NOMO-1 treated with dmso at 0.1 percent for 144 hours (cell line): ENCODE results near the gene SHISAL1.

Source experiments
- DNase-seq: peaks from one replicate; lab custom pipeline; 2025; ENCODE audit not compliant: unreplicated experiment; lab: John Stamatoyannopoulos, UW

Gene SHISAL1

DNA sequence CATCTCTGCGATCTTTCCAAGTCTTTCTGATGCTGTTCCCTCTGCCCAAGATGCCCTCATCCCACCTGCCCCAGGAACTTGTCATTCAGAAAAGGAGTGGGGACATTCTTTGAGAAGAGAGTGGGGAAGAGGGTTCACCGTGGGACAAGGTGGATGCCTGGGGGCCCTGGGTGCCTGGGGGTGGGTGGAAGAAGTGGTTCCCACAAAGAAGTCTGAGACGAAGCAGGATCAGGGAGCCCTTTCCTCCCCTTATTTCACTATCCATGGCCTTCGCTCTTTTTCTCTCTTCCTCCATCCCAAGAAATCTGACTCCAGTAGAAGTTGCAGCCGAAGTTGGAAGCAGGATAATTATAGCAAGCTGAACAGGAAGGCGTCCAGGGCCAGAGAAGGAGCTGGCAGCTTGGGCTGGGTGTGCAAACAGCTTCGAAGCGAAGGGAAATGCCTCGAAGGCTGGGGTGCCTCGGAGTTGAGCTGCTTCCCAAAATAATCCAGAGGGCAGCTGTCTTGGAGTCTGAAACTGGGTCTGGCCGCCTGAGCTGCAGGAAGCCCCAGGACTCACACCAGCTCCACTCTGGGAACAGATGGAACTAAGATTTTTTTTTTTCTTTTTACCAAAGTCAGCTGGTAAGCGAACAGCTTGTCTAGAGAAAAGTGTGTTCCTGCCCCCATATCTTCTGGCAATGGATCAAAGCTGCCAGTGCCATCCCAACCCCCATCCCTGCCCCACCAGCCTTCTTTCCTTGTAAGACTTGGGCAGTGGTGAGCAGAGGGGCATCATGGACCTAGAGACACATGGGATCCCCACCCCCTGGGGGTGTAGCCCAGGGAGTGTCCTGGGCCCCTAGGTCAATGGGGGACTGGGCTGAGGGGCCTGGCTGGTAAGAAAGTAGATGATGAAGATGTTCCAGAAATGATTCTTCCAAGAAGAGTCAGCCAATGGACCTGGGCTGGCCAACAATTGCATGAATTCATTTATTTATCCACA, 100.5 kb downstream of the SHISAL1 start:
- DNase-seq = no peak

DNA sequence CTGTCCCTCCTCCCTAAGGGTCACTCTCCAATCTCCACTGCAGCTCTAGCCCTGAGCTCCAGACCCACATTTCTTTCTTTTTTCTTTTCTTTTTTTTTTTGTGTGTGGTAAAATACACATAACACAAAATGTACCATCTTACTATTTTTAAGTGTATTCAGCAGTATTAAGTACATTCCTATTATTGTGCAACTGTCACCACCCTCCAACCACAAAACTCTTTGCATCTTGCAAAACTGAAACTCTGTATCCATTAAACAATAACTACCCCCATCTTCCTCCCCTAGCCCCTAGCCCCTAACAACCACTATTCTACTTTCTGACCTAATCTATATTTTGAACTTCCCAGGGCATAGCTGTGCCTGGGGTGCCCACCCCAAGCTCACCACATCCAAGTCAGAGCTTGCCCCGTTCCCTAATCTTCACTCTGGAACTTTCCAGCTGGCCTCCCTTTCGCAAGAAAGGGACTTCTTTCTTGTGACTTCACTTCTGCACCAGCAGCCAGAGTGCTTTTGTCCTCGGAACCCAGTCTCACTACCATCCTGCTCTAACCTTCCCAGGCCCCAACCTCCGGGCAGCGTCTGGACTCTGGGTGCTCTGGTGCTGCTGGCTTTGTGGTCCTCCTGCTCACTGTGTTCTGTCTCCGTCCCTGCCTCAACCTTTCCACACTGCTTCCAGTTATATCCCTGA, 101.3 kb downstream of the SHISAL1 start:
- no peak for DNase-seq

DNA sequence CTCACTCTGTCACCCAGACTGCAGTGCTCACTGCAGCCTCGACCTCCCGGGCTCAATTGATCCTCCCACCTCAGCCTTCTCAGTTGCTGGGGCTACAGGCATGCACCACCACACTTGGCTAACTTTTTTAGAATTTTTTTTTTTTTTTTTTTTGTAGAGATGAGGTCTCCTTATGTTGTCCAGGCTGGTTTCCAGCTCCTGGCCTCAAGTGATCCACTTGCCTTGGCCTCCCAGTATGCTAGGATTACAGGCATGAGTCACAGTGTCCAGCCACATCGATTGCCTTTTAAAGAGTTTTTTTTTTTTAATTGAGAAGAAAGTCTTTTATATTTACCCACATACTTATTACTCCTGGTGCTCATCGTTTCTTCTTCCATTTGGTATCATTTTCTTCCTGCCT, 102.0 kb downstream of the SHISAL1 start:
- DNase-seq = no peak

DNA sequence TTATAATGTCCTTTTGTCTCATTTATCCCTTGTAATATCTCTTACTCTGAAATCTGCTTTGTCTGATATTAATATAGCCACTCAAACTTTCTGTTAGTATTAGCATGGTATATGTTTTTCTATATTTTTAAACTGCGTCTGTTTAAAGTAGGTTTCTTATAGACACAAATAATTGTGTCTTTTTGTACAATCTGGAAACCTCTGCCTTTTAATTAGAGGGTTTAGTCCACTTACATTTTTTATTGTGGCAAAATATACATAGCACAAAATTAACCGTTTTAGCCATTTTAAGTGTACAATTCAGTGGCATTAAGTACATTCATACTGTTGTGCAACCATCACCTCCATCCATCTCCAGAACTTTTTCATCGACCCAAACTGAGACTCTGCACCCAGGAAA, 103.4 kb downstream of the SHISAL1 start:
- DNase-seq = no peak

DNA sequence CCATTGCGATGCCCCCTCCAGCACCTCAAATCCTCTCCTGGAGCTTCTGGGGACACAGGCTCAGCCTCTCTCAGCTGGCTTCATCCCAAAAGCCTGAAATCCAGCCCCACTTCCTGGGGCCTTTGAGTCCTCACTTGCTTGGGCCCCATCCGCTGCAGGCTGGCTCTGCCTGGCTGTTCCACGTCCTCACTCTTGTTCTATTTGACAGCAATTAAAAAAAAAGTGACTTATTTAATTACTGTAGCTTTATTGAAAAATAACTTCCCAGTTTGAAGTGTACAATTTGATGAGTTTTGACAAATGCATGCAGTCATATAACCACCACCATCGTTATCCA, 104.8 kb downstream of the SHISAL1 start:
- DNase-seq = no peak

DNA sequence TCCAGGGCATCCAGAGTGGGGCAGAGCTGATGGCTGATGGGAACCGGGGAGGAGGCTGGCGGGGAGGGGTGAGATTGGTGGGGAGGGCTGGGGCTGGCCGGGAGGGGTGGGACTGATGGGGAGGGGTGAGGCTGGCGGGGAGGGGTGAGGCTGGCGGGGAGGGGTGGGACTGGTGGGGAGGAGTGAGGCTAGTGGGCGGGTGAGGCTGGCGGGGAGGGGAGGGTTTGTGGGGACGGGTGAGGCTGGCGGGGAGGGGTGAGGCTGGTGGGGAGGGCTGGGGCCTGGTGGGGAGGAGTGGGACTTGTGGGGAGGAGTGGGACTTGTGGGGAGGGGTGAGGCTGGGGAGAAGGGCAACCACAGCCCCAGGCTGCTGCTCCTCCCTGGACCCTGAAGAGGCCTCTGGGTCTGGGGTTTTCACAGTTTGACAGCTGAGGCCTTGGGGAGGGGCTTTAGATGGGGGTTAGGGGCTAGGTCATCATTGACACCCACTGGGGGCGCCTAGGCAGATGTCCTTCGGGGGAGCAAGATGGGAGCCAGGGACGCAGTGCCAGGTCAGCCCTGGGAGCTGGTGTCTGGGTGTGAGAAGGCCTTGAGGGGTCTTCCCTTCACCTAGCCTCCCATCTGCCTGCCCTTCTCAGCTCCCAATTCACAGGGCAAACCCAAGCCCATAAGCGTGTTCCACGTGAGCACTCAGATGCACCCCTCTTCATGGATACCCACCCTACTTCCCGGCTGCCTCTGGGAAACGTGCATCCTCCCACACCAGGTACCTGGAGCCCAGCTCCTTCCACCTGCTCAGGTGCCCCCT, 105.4 kb downstream of the SHISAL1 start:
- DNase-seq = no peak

DNA sequence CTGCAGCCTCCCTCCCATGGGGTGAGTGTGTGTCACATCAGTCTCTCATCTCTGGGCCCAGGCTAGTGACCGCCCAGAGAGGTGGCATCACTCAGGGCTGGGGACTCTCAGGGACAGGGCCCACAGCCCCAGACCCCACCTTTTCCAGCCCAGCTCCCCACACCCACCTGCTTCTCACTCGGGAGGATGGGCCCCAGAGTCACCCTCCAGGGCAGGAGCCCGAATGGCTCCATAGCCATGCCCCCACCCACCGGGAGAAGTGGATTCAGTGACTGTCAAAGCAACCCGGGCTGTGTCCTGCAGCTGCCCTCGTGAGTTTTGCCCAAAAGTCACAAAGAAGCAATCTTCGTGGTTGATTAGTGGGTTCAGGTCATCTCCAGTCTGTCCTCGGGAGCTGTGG, 106.1 kb downstream of the SHISAL1 start:
- no peak for DNase-seq

DNA sequence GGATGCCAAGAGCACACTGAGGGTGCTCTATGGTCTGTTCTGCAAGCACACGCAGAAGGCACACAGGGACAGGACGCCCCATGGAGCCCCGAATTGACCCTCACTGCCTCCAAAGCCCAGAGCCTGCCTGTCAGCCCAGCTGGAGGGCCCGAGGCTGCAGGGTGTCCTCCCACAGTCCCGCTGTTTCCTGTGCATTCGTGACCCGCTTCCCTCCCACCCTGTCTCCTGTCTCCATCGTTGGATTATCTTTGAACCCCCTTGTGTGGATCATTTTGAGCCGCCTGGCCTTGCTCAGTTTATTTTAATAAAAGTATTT, 106.5 kb downstream of the SHISAL1 start:
- no peak for DNase-seq

DNA sequence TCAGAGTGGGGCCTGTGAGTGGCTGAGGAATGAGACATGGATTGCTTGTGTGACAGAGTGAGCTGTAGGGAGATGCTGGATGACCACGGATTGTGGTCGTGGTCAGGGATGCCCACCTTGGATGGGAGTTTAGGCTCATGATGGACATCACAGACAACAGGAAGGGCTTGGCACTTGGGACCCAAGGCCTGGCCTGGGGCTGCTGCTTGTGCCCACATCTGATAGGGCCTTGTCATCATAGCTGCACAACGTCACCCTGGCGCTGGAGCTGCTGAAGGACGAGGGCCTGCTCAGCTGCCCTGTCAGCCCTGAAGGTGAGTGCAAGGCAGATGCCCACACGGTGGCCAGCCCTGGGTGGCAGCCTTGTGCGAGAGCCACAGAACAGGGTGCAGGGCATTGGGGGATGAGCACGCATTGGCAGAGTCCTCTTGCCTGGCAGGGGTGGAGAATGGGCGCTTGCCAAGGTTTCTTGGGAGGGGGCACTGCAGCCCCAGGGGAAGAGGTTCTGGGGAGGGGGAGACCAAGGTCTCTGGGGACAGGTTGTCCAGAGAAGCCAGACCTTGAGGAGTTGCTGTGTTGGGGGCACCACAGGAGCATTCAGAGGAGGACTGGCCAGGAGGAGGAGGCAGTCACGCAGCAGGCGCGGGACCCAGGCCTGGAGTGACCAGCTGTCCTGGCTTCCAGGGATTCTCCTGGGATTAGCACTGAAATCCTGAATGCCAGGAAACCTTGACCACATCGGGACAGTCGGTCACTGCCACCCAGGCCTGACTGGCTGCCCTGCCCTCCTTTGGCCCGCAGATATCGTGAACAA, 107.0 kb downstream of the SHISAL1 start:
- no peak for DNase-seq

DNA sequence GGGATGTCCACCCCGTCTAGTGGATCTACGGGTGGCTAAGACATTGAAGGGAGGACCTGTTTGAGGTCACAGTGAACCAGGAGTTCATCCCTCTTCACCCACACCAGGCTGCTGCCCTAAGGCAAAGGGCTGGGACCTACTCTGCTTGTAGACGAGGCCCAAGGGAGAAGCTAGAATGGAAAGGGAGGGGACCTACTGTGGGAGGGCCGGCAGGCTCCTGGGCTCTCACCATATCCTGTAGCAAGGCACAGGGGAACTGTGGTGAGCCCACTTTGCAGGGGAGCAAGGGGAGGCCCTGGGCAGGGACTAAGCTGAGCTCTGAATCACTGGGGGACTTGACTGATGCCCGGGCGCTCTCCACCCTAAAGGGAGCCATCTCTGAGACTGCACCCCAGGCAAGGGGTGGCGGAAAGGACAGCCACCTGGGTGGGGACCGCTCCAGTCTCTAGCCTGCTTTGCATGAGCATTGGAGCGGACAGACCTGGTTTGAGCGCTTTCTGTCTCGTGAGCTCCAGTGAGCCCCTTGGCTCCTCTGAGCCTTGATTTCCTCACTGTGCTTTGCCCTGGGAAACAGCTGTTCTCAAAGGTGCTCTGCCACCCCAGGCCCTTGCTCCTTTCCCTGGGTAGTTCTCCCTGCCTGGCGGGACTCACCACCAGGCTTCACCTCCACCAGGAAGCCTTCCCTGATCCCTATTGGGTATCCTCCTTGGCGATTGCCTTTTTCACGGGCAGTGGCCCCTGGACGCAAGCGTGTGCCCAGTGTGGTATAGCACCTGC, 107.8 kb downstream of the SHISAL1 start:
- no peak for DNase-seq

DNA sequence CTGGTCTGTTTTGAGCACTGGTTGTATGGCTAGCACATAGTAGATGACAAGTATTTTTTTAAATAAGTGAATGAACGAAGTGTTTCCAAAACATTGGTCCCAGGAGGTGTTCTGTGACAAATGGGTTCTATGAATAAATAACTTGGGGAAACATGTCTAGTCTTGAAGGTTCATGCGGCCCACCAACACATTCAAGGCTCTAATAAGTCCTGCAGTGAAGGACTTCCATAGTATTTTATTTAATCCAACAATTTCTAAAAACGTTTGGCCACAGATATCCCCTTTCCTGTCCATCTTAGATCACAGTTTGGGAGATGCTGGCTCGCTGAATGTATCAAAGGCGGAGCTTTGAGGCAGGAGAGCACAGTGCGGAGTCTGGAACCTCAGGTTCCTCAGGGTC, 109.5 kb downstream of the SHISAL1 start:
- DNase-seq = no peak

DNA sequence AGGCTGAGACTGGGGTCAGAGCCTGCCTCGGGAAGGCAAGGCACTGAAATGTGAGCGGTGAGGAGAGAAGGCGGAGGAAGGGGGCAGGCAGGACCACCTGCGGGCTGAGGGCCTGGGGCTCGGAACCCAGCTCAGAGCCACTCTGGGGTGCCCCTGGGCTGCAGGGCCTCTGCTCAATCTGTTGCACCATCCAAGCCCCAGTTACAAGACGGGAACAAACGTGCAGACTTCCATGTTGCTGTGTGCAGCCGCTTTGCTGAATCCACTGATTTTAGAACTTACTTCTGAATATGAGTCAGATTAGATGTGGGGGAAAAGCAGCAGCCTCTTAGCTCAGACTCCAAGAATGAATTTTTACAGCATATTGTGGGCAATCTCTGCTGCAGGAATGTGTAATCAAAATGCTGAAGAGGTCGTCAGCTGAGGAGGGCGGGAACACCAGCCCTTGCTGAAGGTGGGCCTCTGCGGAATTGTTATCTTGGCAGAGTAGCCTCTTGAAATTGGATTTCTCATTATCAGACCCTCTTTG, 110.4 kb downstream of the SHISAL1 start:
- no peak for DNase-seq

DNA sequence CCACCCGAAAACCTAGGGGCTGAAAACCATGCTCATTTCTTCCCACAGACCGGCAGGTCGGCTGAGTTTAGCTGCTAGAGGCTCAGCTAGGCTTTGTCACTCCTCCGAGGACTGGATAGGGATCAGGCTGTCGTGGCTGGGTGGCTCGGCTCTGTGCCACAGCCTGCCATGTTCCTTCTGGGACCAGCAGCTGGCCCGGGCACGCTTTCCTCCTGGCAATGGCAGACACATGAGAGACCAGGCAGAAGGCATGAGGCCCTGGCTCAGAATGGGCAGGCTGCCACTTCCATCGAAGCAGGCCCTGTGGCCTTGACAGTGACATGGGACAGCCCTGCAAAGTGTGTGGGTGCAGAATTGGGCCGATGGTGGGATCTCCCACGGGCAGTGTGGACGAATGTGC, 111.1 kb downstream of the SHISAL1 start:
- DNase-seq = no peak

DNA sequence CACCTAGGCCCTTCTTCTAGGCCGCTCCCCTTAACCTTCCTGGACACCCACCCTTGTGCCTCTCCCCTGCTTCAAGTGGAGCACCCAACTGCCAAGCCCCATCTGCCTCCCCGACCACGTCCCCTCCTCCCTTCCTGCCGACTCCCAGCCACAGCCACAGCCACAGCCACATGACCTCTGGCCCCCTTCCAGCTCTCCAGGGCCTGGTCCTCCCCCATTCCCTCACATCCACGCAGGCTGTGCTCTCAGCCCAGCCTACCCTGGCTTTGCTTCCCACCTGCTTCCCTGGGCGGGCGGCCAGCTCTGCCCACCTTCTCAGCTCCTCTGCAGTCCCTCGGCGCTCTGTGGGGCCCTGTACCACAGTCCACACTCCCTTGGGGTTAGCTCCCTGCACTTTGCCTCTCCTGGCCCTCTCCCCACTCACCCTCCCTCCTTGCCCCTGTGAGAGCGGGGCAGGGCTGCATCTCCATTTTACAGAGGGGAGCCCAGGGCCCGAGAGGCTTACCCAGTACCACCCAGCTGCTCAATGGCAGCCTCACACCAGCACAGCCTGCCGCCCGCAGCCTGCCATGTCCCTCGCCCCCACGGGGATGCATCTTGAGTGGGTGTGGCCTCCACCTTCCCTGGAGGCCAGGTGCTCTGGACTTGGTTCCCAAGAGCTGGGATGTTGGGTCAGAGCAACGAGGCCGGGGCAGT, 111.7 kb downstream of the SHISAL1 start:
- DNase-seq = no peak

DNA sequence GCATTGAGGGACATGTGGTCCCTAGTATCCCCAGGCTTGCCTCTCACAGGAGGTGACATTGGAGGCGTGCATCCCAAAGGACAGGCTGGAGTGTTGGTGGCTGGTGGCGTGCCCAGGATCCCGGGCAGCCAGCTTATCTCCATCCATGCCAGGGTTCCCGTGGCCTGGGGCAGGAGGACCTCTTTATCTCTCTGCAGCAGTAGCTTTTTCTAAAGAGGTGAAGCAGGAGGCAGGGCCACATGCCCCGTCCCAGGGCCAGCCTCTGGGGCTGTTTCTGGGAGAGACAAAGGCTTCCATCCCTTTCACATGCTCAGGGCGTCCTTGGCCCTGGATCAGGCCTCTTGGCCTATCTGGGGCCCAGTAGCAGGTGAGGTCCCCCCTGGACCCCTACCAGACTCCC, 112.3 kb downstream of the SHISAL1 start:
- DNase-seq = no peak

DNA sequence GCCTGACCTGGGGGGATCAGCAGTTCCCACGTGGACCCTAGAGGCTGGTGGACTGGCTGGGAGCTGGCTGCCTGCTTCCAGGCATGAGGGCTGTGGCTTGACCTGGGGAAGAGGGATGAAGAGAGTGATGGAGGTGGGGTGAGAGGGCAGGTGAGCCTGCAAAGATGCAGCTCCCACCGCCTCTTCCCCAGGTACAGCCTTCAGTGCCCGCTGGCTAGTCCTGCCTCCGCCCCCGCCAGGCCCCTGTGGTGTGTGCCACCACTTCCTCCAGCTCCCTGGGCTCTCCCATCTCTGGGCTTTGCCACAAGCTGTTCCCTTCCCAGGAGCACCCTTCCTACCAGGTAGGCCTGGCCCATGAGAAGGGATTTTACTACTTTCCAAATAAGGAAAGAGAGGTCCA, 112.9 kb downstream of the SHISAL1 start:
- no peak for DNase-seq

DNA sequence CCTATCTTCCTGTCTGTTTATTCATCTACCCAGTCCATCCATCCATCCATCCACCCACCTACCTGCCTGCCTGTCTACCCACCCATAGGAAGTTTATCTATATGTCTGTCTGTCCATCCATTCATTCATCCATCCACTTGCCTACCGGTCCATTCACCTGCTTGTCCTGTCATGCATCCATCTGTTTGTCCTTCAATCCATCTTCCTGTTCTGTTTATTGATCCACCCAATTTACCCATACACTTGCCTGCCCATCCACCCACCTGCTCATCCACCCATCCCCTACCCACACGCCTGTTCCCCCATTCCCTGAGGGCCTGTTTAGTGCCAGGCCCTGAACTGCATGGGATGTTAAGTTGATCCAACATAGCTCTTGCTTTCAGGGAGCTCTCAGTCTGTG, 113.6 kb downstream of the SHISAL1 start:
- DNase-seq = no peak

DNA sequence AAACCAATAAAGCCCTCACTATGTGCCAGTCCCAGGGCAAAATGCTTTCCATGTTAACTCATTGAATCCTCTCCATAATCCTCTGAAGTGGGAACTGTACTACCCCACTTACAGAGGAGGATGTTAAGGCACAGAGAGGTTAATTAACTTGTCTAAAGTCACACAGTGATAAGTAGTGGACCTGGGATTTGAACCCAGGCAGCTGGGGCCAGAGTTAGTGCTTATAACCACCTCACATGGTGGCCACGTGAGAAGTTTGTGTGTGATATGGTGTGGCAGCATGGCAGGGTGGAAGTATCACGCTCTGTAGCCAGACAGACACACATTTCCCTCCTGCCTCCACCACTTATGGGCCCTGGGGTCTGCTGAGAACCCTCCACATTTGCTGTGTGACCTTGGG, 115.5 kb downstream of the SHISAL1 start:
- no peak for DNase-seq

DNA sequence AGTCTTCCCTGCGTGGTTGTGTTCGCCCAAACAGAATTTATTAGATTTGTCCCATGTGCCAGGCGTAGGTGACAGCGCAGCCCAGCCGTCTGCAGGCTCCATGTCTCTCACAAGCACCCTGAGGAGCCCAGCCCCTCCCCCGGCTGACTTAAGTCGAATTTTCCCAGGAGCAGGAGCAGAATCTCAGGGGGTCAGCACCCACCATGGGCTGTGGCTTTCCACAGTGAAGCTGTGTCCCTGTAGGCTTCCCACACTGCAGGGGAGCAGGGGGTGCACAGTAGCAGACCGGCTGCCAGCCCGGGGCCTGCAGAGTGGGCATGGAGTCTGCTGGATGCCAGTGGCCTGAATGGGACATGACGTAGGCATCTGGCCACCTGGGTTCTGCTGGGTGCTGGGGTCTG, 116.0 kb downstream of the SHISAL1 start:
- DNase-seq = no peak
